ENCODE measurements around the gene SUV39H2. TPM values are rescaled to one million over a fixed set of nuclear protein-coding genes. Genes with fewer than 3 reads are reported as not detected.
"Not testable (repeated sequence)": the region's sequence is repeated elsewhere in the genome, so short reads cannot be mapped to it uniquely, and the experiment has no call there.

The SUV39H2 gene
- total and polyA plus RNA-seq, 3 donors from 2014 or later: 29.9 to 69.4 (median 39.1) TPM

- Histone ChIP-seq H3K27me3 (no peaks in the 10 kb centered on the region), H3K4me1 (no peaks in the 10 kb centered on the region), H3K9me3 (no peaks in the 10 kb centered on the region), H3K36me3 (ENCODE audit: low read depth, missing control alignments) (no peaks in the 10 kb centered on the region), H3K27ac (no peak overlapping the region), H3K4me3 (no peak overlapping the region)
- intact Hi-C loops (cut with DNase I; ENCODE audit: low total_unique reads): no loop called here
- WGBS, 2 donors: 78 to 89% methylated on average over 2 of the region's 2 CpGs
- DNase-seq: no peak
- TF ChIP-seq CTCF (IDR thresholded peaks at IDR 0.05) (no peak), POLR2A (IDR thresholded peaks at IDR 0.05) (no peak)
Measured at GRCh38 chr10:14905890-14906289, 27.2 kb downstream of the SUV39H2 start.

GRCh38 chr10:14906765-14907164 is 28.1 kb downstream of the SUV39H2 start:
- no peaks in the 10 kb centered on the region for H3K9me3 ChIP-seq

GRCh38 chr10:14907591-14907990 is 28.9 kb downstream of the SUV39H2 start:
- H3K36me3 ChIP-seq (ENCODE audit: low read depth, missing control alignments); DNase-seq; H3K9me3 ChIP-seq; H3K27me3 ChIP-seq; intact Hi-C loops (cut with DNase I; ENCODE audit: low total_unique reads); H3K4me1 ChIP-seq; H3K27ac ChIP-seq; H3K4me3 ChIP-seq: not testable (repeated sequence)
- 96 to 98% methylated on average over 4 of the region's 4 CpGs for WGBS, 2 donors

More at GRCh38 chr10:14906765-14907164, 28.1 kb downstream of the SUV39H2 start:
- WGBS, 2 donors: 100% methylated on average over 2 of the region's 2 CpGs
- TF ChIP-seq POLR2A (IDR thresholded peaks at IDR 0.05) (no peak), CTCF (IDR thresholded peaks at IDR 0.05) (no peak)
- DNase-seq: no peak
- Histone ChIP-seq H3K36me3 (ENCODE audit: low read depth, missing control alignments) (no peaks in the 10 kb centered on the region), H3K4me1 (no peaks in the 10 kb centered on the region), H3K27me3 (no peaks in the 10 kb centered on the region), H3K27ac (no peak overlapping the region), H3K4me3 (no peak overlapping the region)
- intact Hi-C loops (cut with DNase I; ENCODE audit: low total_unique reads): no loop called here

- Histone ChIP-seq H3K4me3 (no peak overlapping the region), H3K9me3 (no peaks in the 10 kb centered on the region), H3K4me1 (no peaks in the 10 kb centered on the region), H3K36me3 (ENCODE audit: low read depth, missing control alignments) (no peaks in the 10 kb centered on the region), H3K27ac (no peak overlapping the region), H3K27me3 (no peaks in the 10 kb centered on the region)
- intact Hi-C loops (cut with DNase I; ENCODE audit: low total_unique reads): no loop called here
- WGBS, 2 donors: 71 to 80% methylated on average over 2 of the region's 2 CpGs
- no peak for TF ChIP-seq POLR2A (IDR thresholded peaks at IDR 0.05)
- no peak for TF ChIP-seq CTCF (IDR thresholded peaks at IDR 0.05)
- no peak for DNase-seq
Measured at GRCh38 chr10:14909101-14909500, 30.4 kb downstream of the SUV39H2 start.

GRCh38 chr10:14910953-14911352 is 32.3 kb downstream of the SUV39H2 start:
- WGBS, 2 donors: 83 to 88% methylated on average over 4 of the region's 4 CpGs
- intact Hi-C loops (cut with DNase I; ENCODE audit: low total_unique reads): no loop called here
- no peaks in the 10 kb centered on the region for H3K4me1 ChIP-seq
- DNase-seq: no peak
- no peak for TF ChIP-seq POLR2A (IDR thresholded peaks at IDR 0.05)
- no peak for TF ChIP-seq CTCF (IDR thresholded peaks at IDR 0.05)
- no peak overlapping the region for H3K27ac ChIP-seq
- no peak overlapping the region for H3K4me3 ChIP-seq
- no peaks in the 10 kb centered on the region for H3K36me3 ChIP-seq (ENCODE audit: low read depth, missing control alignments)
- H3K9me3 ChIP-seq: no peaks in the 10 kb centered on the region
- no peaks in the 10 kb centered on the region for H3K27me3 ChIP-seq
